K562 (cell line): ENCODE results near the gene LIN9. TPM values are rescaled to one million over a fixed set of nuclear protein-coding genes. Genes with fewer than 3 reads are reported as not detected.

ENCODE experiments used
- ATAC-seq: fragments of 200-7000 bp; cut with Tn5 transposase; 3 replicates; pipeline ENCODE4 v1.9.1; 2020; ENCODE audit warnings: moderate library complexity
- BruUV-seq: library from RNA; stranded (reverse); fragments of 400-500 nt; replicated peaks from 2 replicates; lab custom pipeline; 2021; lab: Mats Ljungman, UMichigan
- CTCF ChIA-PET: fragments of 300-600 bp; formaldehyde crosslinking; extraction: SDS; loops from one replicate; lab custom pipeline; 2021; ENCODE audit warnings: low intra/inter-chr PET ratio; lab: Yijun Ruan, JAX
- POLR2A ChIA-PET: fragments of 300-600, 350-650 bp; sonication (Branson Sonifier 250); formaldehyde crosslinking; extraction: SDS; loops from one replicate; lab custom pipeline; 2021; ENCODE audit warnings: antibody characterized with exemption, inconsistent platforms; lab: Yijun Ruan, JAX
- DNase-seq, 4 experiments: peaks; one replicate each; pipeline versions ENCODE4 v3.0.0 to v3.0.0-alpha.2; 2011 to 2018; ENCODE audit warnings: low spot score in 3 of 4, mixed read lengths in 3 of 4; ENCODE audit errors: extremely low read depth in 1 of 4
- FAIRE-seq: peaks from 2 replicates; lab custom pipeline; 2011; peaks lifted over from hg19 to GRCh38; lab: Jason Lieb, UNC
- H2AFZ ChIP-seq: 2 replicates; pipeline ENCODE4 v1.6.0; 2011; ENCODE audit warnings: low read depth, low read length, control low read depth, inconsistent platforms
- H3K27ac ChIP-seq: fragments of 200-600 bp; 3 replicates; pipeline ENCODE4 v1.8.0; 2011; ENCODE audit warnings: low read depth, mild to moderate bottlenecking, control low read depth, inconsistent platforms, low read length, moderate library complexity, mixed read lengths; ENCODE audit errors: extremely low read depth
- H3K27me3 ChIP-seq, 2 experiments: fragments of 300-600 bp in 1 of 2; 2 replicates in 1 of 2; 3 replicates in 1 of 2; pipeline versions ENCODE4 v1.6.0 to v1.8.0; 2011; ENCODE audit warnings: inconsistent platforms in 2 of 2, low read length in 2 of 2, mild to moderate bottlenecking in 1 of 2, mixed read lengths in 1 of 2, moderate library complexity in 1 of 2; ENCODE audit not compliant: control insufficient read depth in 2 of 2, insufficient read depth in 2 of 2
- H3K36me3 ChIP-seq: fragments of 300-600 bp; 3 replicates; pipeline ENCODE4 v1.8.0; 2011; ENCODE audit warnings: mild to moderate bottlenecking, low read length, inconsistent platforms; ENCODE audit not compliant: control insufficient read depth, insufficient read depth
- H3K4me1 ChIP-seq, 2 experiments: fragments of 200-600 bp in 1 of 2; replicated peaks in 1 of 2; 2 replicates in 1 of 2; 3 replicates in 1 of 2; pipeline versions ENCODE4 v1.5.1 to v1.8.0; 2011; ENCODE audit warnings: inconsistent platforms in 2 of 2, low read length in 2 of 2, mild to moderate bottlenecking in 1 of 2, mixed read lengths in 1 of 2, moderate library complexity in 1 of 2; ENCODE audit not compliant: control insufficient read depth in 2 of 2, insufficient read depth in 2 of 2
- H3K4me2 ChIP-seq: 2 replicates; pipeline ENCODE4 v1.6.1; 2011; ENCODE audit warnings: low read length, control low read depth, inconsistent platforms, mixed read lengths; ENCODE audit not compliant: insufficient read depth
- H3K4me3 ChIP-seq: fragments of 200-600 bp; sonication (generic), shearing (Covaris generic); 2 replicates; pipeline ENCODE4 v1.5.1; 2016; ENCODE audit warnings: control low read depth, inconsistent platforms
- H3K79me2 ChIP-seq: fragments of 200-600 bp; 3 replicates; pipeline ENCODE4 v1.8.0; 2011; ENCODE audit warnings: low read length, inconsistent platforms; ENCODE audit not compliant: control insufficient read depth, insufficient read depth
- H3K9ac ChIP-seq, 2 experiments: 2 replicates each; pipeline versions ENCODE4 v1.6.0 to v1.6.1; 2011; ENCODE audit warnings: low read depth in 2 of 2, low read length in 2 of 2, control low read depth in 1 of 2, inconsistent platforms in 1 of 2, mild to moderate bottlenecking in 1 of 2, mixed read lengths in 1 of 2; ENCODE audit not compliant: insufficient read depth in 1 of 2
- H3K9me1 ChIP-seq: one replicate; pipeline ENCODE4 v1.6.0; 2011; ENCODE audit warnings: inconsistent platforms, mild to moderate bottlenecking, low read length, moderate library complexity; ENCODE audit not compliant: control insufficient read depth, insufficient read depth
- H3K9me3 ChIP-seq: replicated peaks from 2 replicates; pipeline ENCODE4 v1.5.1; 2011; ENCODE audit warnings: low read depth, low read length, inconsistent platforms; ENCODE audit not compliant: control insufficient read depth, insufficient read depth
- H4K20me1 ChIP-seq: replicated peaks from 2 replicates; pipeline ENCODE4 v1.6.1; 2011; ENCODE audit warnings: low read length, inconsistent platforms, mixed read lengths; ENCODE audit not compliant: control insufficient read depth, insufficient read depth
- CXXC5 ChIP-seq: fragments of 250-450 bp; sonication (Bioruptor Pico); IDR thresholded peaks from 2 replicates; pipeline ENCODE4 v1.8.0; 2022; ENCODE audit warnings: inconsistent platforms, mild to moderate bottlenecking, moderate library complexity
- FOXM1 ChIP-seq, 2 experiments: fragments of 450-650 bp in 1 of 2; sonication (generic) in 1 of 2; formaldehyde crosslinking in 1 of 2; IDR thresholded peaks; 2 replicates each; pipeline versions ENCODE4 v1.6.1 to v1.9.0; 2017 to 2022; ENCODE audit warnings: low read depth in 2 of 2, mild to moderate bottlenecking in 2 of 2, missing genetic modification reagents in 1 of 2, moderate library complexity in 1 of 2
- HMGN3 ChIP-seq: IDR thresholded peaks from 2 replicates; pipeline ENCODE4 v1.6.1; 2011; ENCODE audit warnings: borderline replicate concordance, low read depth, mild to moderate bottlenecking, mixed read lengths, low read length; ENCODE audit not compliant: insufficient read length; ENCODE audit errors: extremely low read depth
- KAT7 ChIP-seq: sonication (generic); formaldehyde crosslinking; IDR thresholded peaks from 2 replicates; pipeline ENCODE4 v1.8.0; 2022; ENCODE audit warnings: missing genetic modification reagents, mild to moderate bottlenecking, borderline replicate concordance
- MXD1 ChIP-seq: fragments of 250-450 bp; sonication (Bioruptor Pico); IDR thresholded peaks from 2 replicates; pipeline ENCODE4 v1.8.0; 2021; ENCODE audit warnings: borderline replicate concordance, mild to moderate bottlenecking, moderate library complexity; ENCODE audit not compliant: poor library complexity, severe bottlenecking
- NCOA2 ChIP-seq, 2 experiments: fragments of 450-650 bp; IDR thresholded peaks; 2 replicates each; pipeline ENCODE4 v1.6.1; 2018; ENCODE audit warnings: mild to moderate bottlenecking in 2 of 2, moderate library complexity in 1 of 2; ENCODE audit not compliant: partially characterized antibody in 2 of 2
- NR2C2 ChIP-seq, 2 experiments: fragments of 200-800 bp in 1 of 2; sonication (Bioruptor generic) in 1 of 2; sonication (generic) in 1 of 2; formaldehyde crosslinking in 1 of 2; IDR thresholded peaks; 2 replicates each; pipeline versions ENCODE4 v1.6.1 to v1.8.0; 2016 to 2022; ENCODE audit warnings: mild to moderate bottlenecking in 1 of 2, missing compliant biosample characterization in 1 of 2, missing genetic modification characterization in 1 of 2, missing genetic modification reagents in 1 of 2
- SAFB2 ChIP-seq: fragments of 200-400 bp; formaldehyde crosslinking; IDR thresholded peaks from 2 replicates; pipeline ENCODE4 v1.6.1; 2018; ENCODE audit warnings: borderline replicate concordance, low read length, low read depth, moderate library complexity; ENCODE audit not compliant: severe bottlenecking
- SIRT6 ChIP-seq: IDR thresholded peaks from one replicate; pipeline ENCODE4 v1.6.1; 2012; ENCODE audit warnings: low read depth, mild to moderate bottlenecking, control low read depth, inconsistent platforms, low read length, moderate library complexity
- THRAP3 ChIP-seq: fragments of 450-650 bp; IDR thresholded peaks from 2 replicates; pipeline ENCODE4 v1.6.1; 2016; ENCODE audit warnings: mild to moderate bottlenecking, inconsistent platforms, borderline replicate concordance
- ZNF655 ChIP-seq: fragments of 250-450 bp; sonication (Bioruptor Pico); IDR thresholded peaks from 2 replicates; pipeline ENCODE4 v1.5.0; 2021
- WGBS: fragments of 100-300 bp; shearing (Covaris generic); methylation state at CpG from one replicate; pipeline ENCODE4 v1.1.6; 2016; ENCODE audit warnings: low coverage, mixed read lengths; ENCODE audit not compliant: insufficient coverage; ENCODE audit errors: missing lambda C conversion rate; 5-methylcytosine and 5-hydroxymethylcytosine counted together
- in situ Hi-C: fragments of 300-500 bp; cut with MboI; formaldehyde crosslinking; loops from 4 replicates; pipeline ENCODE4 v1.15.0; 2018; ENCODE audit warnings: inconsistent platforms, mixed read lengths
- intact Hi-C: fragments of 100-400 bp; cut with micrococcal nuclease; formaldehyde crosslinking; loops from 2 replicates; pipeline ENCODE4 v1.14.2; 2022
- polyA plus RNA-seq, 8 experiments: library from polyadenylated mRNA; depleted of rRNA in 4 of 8; stranded (reverse) in 5 of 8; unstranded in 3 of 8; fragments of >200 nt; fragmentation: Nextera tagmentation in 2 of 8; fragmentation: Illumina TruSeq in 1 of 8; extraction: Ambion mirVana in 2 of 8; extraction: Trizol in 1 of 8; gene quantifications; 2 replicates each; pipeline versions ENCODE4 v1.2.1 to v1.2.3, GENCODE V29; 2011 to 2014; ENCODE audit warnings: inconsistent platforms in 1 of 8, missing spikeins in 1 of 8
- total RNA-seq, 7 experiments: library from RNA; depleted of rRNA in 6 of 7; stranded (reverse); fragments of >200 nt in 6 of 7; fragmentation: Illumina TruSeq in 2 of 7; extraction: Trizol in 2 of 7; gene quantifications; 2 replicates each; pipeline versions ENCODE4 v1.2.1 to v1.2.3, GENCODE V29; 2011 to 2021; ENCODE audit warnings: low replicate concordance in 1 of 7
- TF ChIP-seq, protein P1 (sequence below): IDR thresholded peaks from 2 replicates; pipeline ENCODE4 v1.6.1; 2014; ENCODE audit warnings: antibody characterized with exemption
- TF ChIP-seq, protein P2 (sequence below): fragments of 450-650 bp; formaldehyde crosslinking; IDR thresholded peaks from 2 replicates; pipeline ENCODE4 v1.4.0; 2020; ENCODE audit warnings: mild to moderate bottlenecking, mixed read lengths

The LIN9 gene
- total and polyA plus RNA-seq, 9 of the 15 experiments (the other 6 are each of a cell fraction or from before 2014, with no cell fraction given): 18.8 to 33.0 (median 25.5) TPM

DNA sequence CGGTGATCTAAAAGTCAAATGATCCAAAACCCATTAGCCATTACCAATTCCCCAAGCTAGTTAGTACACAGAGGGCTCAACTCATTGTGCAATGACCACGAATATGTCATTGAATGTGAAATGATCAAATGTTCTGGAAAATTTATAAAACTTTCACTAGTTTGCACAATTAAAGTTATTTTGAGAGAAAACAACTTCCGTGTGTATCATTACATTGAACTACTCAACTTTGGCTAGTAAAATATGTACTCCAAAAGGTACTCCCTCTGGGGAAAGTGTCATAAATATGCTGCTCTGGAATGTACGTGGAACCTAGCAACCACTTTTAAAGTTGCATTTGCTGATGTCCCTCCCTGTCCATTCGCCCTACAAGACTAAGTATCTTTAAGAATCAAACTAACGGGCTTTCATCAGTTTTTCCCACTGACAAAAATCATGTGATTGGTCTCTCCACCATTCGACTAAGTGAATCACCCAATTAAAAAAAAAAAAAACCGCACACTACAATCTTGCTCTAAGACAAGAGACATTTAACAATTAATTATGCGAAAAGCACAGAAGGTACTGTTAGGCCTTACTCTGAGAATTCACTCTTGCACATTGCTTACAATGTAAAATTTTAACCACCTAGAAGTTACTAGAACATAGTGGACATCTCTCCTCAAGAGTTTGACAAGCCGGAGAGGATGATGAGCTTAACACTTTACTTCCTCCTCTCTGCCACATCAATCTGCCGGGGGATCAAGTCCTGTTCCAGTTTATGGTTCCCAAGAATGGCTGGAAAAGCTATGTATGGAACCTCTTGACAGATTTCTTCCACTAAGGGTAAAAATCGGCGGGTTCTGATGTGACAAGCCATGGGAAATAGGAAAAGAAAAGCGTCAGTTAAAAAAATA lies 123.6 kb downstream of the LIN9 start:
- H3K27ac ChIP-seq: peak overlapping the region; percentile 88
- H3K9ac ChIP-seq: peak overlapping the region; percentile 93 to 96; a peak in 3 of 4 replicates
- TSS peak; percentile 57 for BruUV-seq
- intact Hi-C loops (no loop called here), in situ Hi-C loops (no loop called here)
- peaks cover 22% of the 10 kb centered on the region for H4K20me1 ChIP-seq
- ChIA-PET CTCF (no interaction called here), POLR2A (interaction anchor here (0.6 to 2.2 kb wide), 12 partner anchors 9 to 1255 kb away, joined by 3 to 11 read pairs (median 4); partner anchors contain the start of gene LIN9)
- peaks cover 32% of the 10 kb centered on the region; the same call in 2 of the 3 replicates for H3K36me3 ChIP-seq
- peak overlapping the region; percentile 97 for H3K4me3 ChIP-seq
- no peaks in the 10 kb centered on the region for H3K9me1 ChIP-seq
- H2AFZ ChIP-seq: no peak overlapping the region
- H3K9me3 ChIP-seq: no peaks in the 10 kb centered on the region
- no peak for DNase-seq
- peaks cover 12 to 19% of the 10 kb centered on the region in 2 experiments for H3K4me1 ChIP-seq
- peaks cover 63% of the 10 kb centered on the region for H3K79me2 ChIP-seq
- WGBS: 4% methylated on average over 14 of the region's 14 CpGs
- ATAC-seq: no peak
- peak overlapping the region; percentile 88 for H3K4me2 ChIP-seq
- peak; percentile 40 for FAIRE-seq
- H3K27me3 ChIP-seq: no peaks in the 10 kb centered on the region
- TF ChIP-seq ZNF655 (CRISPR knock-in tag) (no peak), CXXC5 (CRISPR knock-in tag) (no peak), KAT7 (0 out of 2 replicates have a peak, but pooled peaks have one; percentile 66), FOXM1 (IDR thresholded peaks at IDR 0.05; ENCODE audit: low read depth) (no peak), FOXM1 (CRISPR knock-in tag; IDR thresholded peaks at IDR 0.05; ENCODE audit: low read depth) (no peak), NR2C2 (CRISPR knock-in tag; IDR thresholded peaks at IDR 0.05) (no peak), NR2C2 (tag; IDR thresholded peaks at IDR 0.05) (no peak), NCOA2 (IDR thresholded peaks at IDR 0.05; ENCODE audit: partially characterized antibody in 2 of 2) (no peak), THRAP3 (0 out of 2 replicates have a peak, but pooled peaks have one; percentile 17), MXD1 (CRISPR knock-in tag) (no peak), SIRT6 (no peak), HMGN3 (no peak), SAFB2 (no peak)
- TF ChIP-seq, protein P1, sequence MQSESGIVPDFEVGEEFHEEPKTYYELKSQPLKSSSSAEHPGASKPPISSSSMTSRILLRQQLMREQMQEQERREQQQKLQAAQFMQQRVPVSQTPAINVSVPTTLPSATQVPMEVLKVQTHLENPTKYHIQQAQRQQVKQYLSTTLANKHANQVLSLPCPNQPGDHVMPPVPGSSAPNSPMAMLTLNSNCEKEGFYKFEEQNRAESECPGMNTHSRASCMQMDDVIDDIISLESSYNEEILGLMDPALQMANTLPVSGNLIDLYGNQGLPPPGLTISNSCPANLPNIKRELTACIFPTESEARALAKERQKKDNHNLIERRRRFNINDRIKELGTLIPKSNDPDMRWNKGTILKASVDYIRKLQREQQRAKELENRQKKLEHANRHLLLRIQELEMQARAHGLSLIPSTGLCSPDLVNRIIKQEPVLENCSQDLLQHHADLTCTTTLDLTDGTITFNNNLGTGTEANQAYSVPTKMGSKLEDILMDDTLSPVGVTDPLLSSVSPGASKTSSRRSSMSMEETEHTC: no peak
- TF ChIP-seq, protein P2, sequence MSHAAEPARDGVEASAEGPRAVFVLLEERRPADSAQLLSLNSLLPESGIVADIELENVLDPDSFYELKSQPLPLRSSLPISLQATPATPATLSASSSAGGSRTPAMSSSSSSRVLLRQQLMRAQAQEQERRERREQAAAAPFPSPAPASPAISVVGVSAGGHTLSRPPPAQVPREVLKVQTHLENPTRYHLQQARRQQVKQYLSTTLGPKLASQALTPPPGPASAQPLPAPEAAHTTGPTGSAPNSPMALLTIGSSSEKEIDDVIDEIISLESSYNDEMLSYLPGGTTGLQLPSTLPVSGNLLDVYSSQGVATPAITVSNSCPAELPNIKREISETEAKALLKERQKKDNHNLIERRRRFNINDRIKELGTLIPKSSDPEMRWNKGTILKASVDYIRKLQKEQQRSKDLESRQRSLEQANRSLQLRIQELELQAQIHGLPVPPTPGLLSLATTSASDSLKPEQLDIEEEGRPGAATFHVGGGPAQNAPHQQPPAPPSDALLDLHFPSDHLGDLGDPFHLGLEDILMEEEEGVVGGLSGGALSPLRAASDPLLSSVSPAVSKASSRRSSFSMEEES (CRISPR knock-in tag): 0 out of 2 replicates have a peak, but pooled peaks have one; percentile 2
